ENCODE data around the gene HNRNPLL. TPM values are rescaled to one million over a fixed set of nuclear protein-coding genes. Genes with fewer than 3 reads are reported as not detected.
A peak's percentile ranks its signal among the peaks of the same experiment; 100 is the strongest.
"Not testable (repeated sequence)": the region's sequence is repeated elsewhere in the genome, so short reads cannot be mapped to it uniquely, and the experiment has no call there.

Gene HNRNPLL
- 10 to 100 TPM; 41.6 to 58.7 TPM for total RNA-seq

DNA sequence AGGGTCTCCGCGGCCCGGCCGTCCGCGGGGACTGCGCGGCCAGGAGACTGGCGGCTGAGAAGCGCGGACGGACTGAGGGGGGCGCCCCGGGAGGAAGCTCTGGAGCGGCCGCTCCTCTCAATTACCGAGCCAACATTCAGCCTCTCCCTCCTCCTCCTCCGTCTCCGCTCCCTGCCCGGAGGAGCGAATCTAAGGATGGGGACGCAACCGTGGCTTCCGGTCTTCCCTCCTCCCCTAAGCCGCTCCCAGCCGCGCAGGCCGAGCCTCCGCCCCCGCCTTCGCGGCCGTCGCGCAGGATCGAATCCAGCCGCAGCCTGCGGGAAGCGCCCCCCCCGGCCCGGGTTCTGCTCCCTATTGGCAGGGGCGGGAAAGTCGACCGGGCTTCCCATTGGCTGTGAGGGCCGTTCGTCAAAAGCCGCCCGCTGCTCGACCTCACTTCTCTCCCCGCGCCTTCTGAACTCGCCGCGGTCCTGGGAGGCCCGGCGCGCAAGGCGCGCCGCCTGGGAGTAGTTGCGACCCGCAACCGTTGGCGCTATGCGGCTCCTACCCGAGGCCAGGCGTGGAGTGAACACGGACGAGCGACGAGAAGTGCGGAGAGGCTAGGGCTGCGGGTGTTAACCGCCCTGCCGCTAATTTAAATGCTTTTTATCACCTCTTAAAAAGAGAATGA, at the start of gene HNRNPLL:
HNRNPLL (minus strand) TSS at position 197 of the 670 bp plus-strand sequence. CDS start 302 bp downstream, outside the sequence.
- TF ChIP-seq, protein P1, sequence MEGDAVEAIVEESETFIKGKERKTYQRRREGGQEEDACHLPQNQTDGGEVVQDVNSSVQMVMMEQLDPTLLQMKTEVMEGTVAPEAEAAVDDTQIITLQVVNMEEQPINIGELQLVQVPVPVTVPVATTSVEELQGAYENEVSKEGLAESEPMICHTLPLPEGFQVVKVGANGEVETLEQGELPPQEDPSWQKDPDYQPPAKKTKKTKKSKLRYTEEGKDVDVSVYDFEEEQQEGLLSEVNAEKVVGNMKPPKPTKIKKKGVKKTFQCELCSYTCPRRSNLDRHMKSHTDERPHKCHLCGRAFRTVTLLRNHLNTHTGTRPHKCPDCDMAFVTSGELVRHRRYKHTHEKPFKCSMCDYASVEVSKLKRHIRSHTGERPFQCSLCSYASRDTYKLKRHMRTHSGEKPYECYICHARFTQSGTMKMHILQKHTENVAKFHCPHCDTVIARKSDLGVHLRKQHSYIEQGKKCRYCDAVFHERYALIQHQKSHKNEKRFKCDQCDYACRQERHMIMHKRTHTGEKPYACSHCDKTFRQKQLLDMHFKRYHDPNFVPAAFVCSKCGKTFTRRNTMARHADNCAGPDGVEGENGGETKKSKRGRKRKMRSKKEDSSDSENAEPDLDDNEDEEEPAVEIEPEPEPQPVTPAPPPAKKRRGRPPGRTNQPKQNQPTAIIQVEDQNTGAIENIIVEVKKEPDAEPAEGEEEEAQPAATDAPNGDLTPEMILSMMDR (IDR thresholded peaks at IDR 0.05) = no peak
- DNase-seq = peak; percentile 99
- H3K36me3 ChIP-seq = no peaks in the 10 kb centered on the region
- peak within 1 kb of the TSS; percentile 83 for H3K4me3 ChIP-seq
- H3K27ac ChIP-seq = peak within 1 kb of the TSS; percentile 99
- intact Hi-C loops (cut with DNase I) = loop anchor here (5.0 kb wide), 1 partner anchor 129 kb away; no protein-coding TSS in a partner anchor
- H3K4me1 ChIP-seq = peaks cover 12% of the 10 kb centered on the region
- no peaks in the 10 kb centered on the region for H3K27me3 ChIP-seq
- peak within 1 kb of the TSS; percentile 92 to 99 for H3K9ac ChIP-seq (ENCODE audit: low read depth in 2 of 2, low read length in 2 of 2)
- H3K9me3 ChIP-seq = no peaks in the 10 kb centered on the region

DNA sequence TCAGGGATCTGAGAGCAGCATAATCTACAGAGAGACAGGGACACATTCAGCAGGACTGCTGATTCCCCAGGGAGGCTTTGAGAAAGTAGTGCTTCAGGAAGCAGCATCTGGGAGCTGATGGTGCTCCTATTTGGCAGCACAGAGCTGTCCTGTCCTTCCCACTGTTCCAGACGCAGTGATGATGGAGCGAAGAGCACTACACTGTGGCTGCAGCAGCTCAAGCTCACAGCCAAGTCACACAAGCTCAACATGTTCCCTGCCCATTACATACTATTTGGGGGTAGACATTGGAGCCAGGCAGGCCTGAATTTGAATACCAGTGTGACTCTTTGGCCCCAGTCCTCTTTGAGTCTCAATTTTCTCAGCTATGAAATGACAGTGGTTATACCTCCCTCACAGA, 48.0 kb upstream of the HNRNPLL start:
- no peak for DNase-seq
- H3K9me3 ChIP-seq = no peaks in the 10 kb centered on the region
- H3K4me3 ChIP-seq = no peak overlapping the region
- TF ChIP-seq, protein P1 (IDR thresholded peaks at IDR 0.05) = no peak
- no peaks in the 10 kb centered on the region for H3K27me3 ChIP-seq
- no peak overlapping the region for H3K9ac ChIP-seq (ENCODE audit: low read depth in 2 of 2, low read length in 2 of 2)
- H3K4me1 ChIP-seq = no peaks in the 10 kb centered on the region
- intact Hi-C loops (cut with DNase I) = no loop called here
- H3K36me3 ChIP-seq = no peaks in the 10 kb centered on the region
- no peak overlapping the region for H3K27ac ChIP-seq

DNA sequence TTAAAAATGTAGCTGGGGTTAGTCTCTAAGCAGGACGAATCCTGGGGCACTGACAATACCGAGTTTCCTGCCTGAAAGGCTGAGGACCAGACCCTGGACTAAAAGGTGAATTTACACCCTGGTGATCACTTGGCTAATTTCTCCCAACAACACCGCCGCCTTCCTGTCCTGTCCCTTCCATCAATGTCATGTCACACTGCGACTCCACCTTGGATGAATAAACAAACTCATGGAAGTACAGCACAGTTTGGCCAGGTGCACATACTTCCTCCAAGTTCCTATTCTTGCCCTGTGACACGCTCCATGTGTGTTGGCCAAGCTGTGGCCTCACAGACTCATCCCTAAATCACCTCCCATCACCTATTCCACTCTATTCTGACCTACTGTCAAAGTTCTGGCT, 47.3 kb upstream of the HNRNPLL start:
- Histone ChIP-seq H3K4me3 (no peak overlapping the region), H3K27ac (no peak overlapping the region), H3K4me1 (no peaks in the 10 kb centered on the region), H3K9me3 (no peaks in the 10 kb centered on the region), H3K27me3 (no peaks in the 10 kb centered on the region), H3K9ac (ENCODE audit: low read depth in 2 of 2, low read length in 2 of 2) (no peak overlapping the region), H3K36me3 (no peaks in the 10 kb centered on the region)
- TF ChIP-seq, protein P1 (IDR thresholded peaks at IDR 0.05) = no peak
- intact Hi-C loops (cut with DNase I) = no loop called here
- no peak for DNase-seq

DNA sequence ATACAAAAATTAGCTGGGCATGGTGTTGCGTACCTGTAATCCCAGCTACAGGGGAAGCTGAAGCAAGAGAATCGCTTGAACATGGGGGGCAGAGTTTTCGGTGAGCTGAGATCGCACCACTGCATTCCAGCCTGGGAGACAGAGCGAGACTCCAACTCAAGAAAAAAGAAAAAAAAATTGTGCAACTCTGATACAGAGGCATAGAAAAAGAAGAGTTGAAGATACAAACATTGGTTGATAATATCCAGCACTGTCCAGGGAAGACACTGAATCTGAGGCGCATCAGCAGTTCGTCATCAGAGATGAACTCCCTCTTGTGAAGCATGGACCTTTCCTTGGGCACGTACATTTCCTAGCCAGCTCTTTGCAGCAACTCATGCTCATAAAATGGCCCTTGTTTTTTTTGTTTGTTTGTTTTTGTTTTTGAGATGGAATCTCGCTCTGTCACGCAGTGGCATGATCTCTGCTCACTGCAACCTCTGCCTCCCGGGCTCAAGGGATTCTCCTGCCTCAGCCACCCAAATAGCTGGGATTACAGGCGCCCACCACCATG, 46.5 kb upstream of the HNRNPLL start:
- Histone ChIP-seq H3K36me3 (no peaks in the 10 kb centered on the region), H3K4me3 (no peak overlapping the region), H3K4me1 (no peaks in the 10 kb centered on the region), H3K27me3 (no peaks in the 10 kb centered on the region), H3K27ac (no peak overlapping the region), H3K9me3 (no peaks in the 10 kb centered on the region), H3K9ac (ENCODE audit: low read depth in 2 of 2, low read length in 2 of 2) (no peak overlapping the region)
- DNase-seq = no peak
- TF ChIP-seq, protein P1 (IDR thresholded peaks at IDR 0.05) = no peak
- intact Hi-C loops (cut with DNase I) = no loop called here

DNA sequence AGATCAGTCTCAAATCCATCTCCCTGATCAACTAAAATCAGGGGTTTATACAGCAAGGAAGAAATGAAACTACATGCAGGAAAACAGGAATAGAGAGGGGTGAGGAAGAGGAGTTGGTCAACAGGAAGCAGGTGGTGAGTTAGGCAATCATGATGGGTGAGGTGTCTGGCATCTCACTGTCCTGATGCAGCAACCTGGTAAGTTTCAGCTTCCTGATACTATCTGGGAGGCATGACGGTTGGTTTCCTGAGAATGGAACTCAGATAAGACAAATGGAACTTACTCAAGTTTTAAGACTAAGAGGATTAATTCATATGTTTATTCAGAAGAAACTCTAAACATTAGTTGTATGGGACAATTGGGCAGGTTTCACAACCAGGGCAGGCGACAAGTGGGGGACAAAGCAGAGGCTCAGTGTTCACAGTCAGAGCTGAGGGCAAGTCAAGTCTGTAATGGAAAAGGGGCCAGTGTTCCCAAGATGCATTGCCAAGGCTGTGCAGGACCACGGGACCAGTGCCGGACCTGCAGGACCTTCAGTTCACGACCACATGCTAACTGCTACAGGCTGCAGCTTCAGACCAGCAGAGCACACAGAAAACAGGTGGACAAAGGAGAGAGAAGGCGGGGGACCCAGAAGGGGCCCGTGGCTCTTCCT, 45.5 kb upstream of the HNRNPLL start:
- Histone ChIP-seq H3K9me3 (no peaks in the 10 kb centered on the region), H3K27me3 (no peaks in the 10 kb centered on the region), H3K4me3 (no peak overlapping the region), H3K9ac (ENCODE audit: low read depth in 2 of 2, low read length in 2 of 2) (no peak overlapping the region), H3K36me3 (no peaks in the 10 kb centered on the region), H3K4me1 (no peaks in the 10 kb centered on the region), H3K27ac (no peak overlapping the region)
- DNase-seq = no peak
- intact Hi-C loops (cut with DNase I) = no loop called here
- TF ChIP-seq, protein P1 (IDR thresholded peaks at IDR 0.05) = no peak

DNA sequence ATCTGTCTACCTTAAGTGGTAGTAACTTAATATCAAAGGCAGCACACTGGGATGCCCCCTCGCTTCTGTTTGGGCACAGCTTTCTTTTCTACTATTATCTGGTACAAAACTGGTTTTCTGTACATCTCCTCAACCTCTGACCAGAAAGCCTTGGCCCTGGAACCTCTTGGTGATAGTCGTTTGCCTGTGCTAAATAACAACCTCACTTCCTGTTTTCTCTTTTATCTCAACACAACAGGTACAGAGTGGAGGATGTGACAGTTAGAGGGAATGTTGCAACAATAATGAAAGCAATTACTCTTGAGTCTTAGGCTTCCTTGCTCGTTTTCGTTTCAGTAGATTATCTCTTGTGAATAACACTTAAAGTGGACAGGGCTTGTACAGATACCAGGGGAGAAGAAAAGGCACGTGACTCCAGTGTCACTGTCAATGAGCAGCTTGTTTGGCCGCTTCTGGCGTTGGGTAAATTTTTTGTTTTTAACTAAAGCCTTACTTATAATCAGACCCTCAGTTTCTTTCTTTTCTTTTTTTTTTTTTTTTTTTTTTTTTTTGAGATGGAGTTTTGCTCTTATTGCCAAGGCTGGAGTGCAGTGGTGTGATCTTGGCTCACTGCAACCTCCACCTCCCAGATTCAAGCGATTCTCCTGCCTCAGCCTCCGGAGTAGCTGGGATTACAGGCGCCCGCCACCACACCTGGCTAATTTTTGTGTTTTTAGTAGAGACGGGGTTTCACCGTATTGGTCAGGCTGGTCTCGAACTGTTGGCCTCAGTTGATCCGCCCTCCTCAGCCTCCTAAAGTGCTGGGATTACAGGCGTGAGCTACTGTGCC, 41.2 kb upstream of the HNRNPLL start:
- H3K4me3 ChIP-seq; H3K36me3 ChIP-seq; intact Hi-C loops (cut with DNase I); H3K9me3 ChIP-seq; DNase-seq; H3K9ac ChIP-seq (ENCODE audit: low read depth in 2 of 2, low read length in 2 of 2); H3K4me1 ChIP-seq; H3K27me3 ChIP-seq: not testable (repeated sequence)
- peak overlapping the region; percentile 18 for H3K27ac ChIP-seq
